CD8-positive, alpha-beta memory T cell (primary cell): Measurements from ENCODE around the gene HOXA7. TPM values are rescaled to one million over a fixed set of nuclear protein-coding genes. Genes with fewer than 3 reads are reported as not detected.
A peak's percentile ranks its signal among the peaks of the same experiment; 100 is the strongest.

Source experiments
- CTCF ChIA-PET: fragments of 350-600 bp; sonication (Branson Sonifier 250); formaldehyde crosslinking; loops from one replicate; lab custom pipeline; 2021; ENCODE audit warnings: antibody characterized with exemption; lab: Charles Lee
- POLR2A ChIA-PET: fragments of 350-600 bp; sonication (Branson Sonifier 250); formaldehyde crosslinking; loops from one replicate; lab custom pipeline; 2021; ENCODE audit warnings: antibody characterized with exemption; lab: Charles Lee
- DNase-seq, 5 donors: peaks; one replicate each; pipeline versions ENCODE4 v3.0.0 to v3.0.0-alpha.2; 2020 to 2022; ENCODE audit warnings: mixed read lengths in 1 of 5
- H3K27ac ChIP-seq: one replicate; pipeline ENCODE4 v1.7.0; 2013; ENCODE audit warnings: low read depth, mild to moderate bottlenecking, low read length, moderate library complexity
- H3K27me3 ChIP-seq: 2 replicates; pipeline ENCODE4 v1.7.0; 2013; ENCODE audit warnings: low read length, mild to moderate bottlenecking; ENCODE audit not compliant: insufficient read depth, poor library complexity, severe bottlenecking
- H3K36me3 ChIP-seq: 2 replicates; pipeline ENCODE4 v1.7.0; 2013; ENCODE audit warnings: mild to moderate bottlenecking, low read length, moderate library complexity; ENCODE audit not compliant: insufficient read depth
- H3K4me1 ChIP-seq: 2 replicates; pipeline ENCODE4 v1.7.0; 2013; ENCODE audit warnings: mild to moderate bottlenecking, low read length, moderate library complexity; ENCODE audit not compliant: insufficient read depth
- H3K4me3 ChIP-seq: 2 replicates; pipeline ENCODE4 v1.7.0; 2013; ENCODE audit warnings: mild to moderate bottlenecking, low read length
- H3K9me3 ChIP-seq: 2 replicates; pipeline ENCODE4 v1.7.0; 2013; ENCODE audit warnings: mild to moderate bottlenecking, low read length
- H3K27ac Mint-ChIP-seq, 8 donors: one replicate each; pipeline ENCODE4 v1.8.0; 2020 to 2021; ENCODE audit warnings: mixed read lengths in 8 of 8, mild to moderate bottlenecking in 6 of 8, inconsistent platforms in 3 of 8, moderate library complexity in 3 of 8
- H3K27me3 Mint-ChIP-seq, 2 donors: one replicate each; pipeline ENCODE4 v1.8.0; 2020 to 2021; ENCODE audit warnings: mixed read lengths in 2 of 2, mild to moderate bottlenecking in 1 of 2, moderate library complexity in 1 of 2
- H3K36me3 Mint-ChIP-seq, 3 donors: one replicate each; pipeline ENCODE4 v1.8.0; 2020 to 2021; ENCODE audit warnings: mixed read lengths in 3 of 3, inconsistent platforms in 1 of 3, mild to moderate bottlenecking in 1 of 3
- H3K4me1 Mint-ChIP-seq, 3 donors: one replicate each; pipeline ENCODE4 v1.8.0; 2020 to 2021; ENCODE audit warnings: mixed read lengths in 3 of 3, inconsistent platforms in 1 of 3, mild to moderate bottlenecking in 1 of 3
- H3K4me3 Mint-ChIP-seq, 7 donors: one replicate each; pipeline ENCODE4 v1.8.0; 2020 to 2021; ENCODE audit warnings: mixed read lengths in 7 of 7, mild to moderate bottlenecking in 6 of 7, moderate library complexity in 4 of 7, inconsistent platforms in 2 of 7
- H3K9me3 Mint-ChIP-seq, 5 donors: one replicate each; pipeline ENCODE4 v1.8.0; 2020 to 2022; ENCODE audit warnings: mixed read lengths in 5 of 5, mild to moderate bottlenecking in 3 of 5, moderate library complexity in 2 of 5, inconsistent platforms in 1 of 5
- polyA plus RNA-seq: library from polyadenylated mRNA; unstranded; fragments of 300-500 nt; fragmentation: Illumina TruSeq; gene quantifications from one replicate; pipeline ENCODE4 v1.2.3, GENCODE V29; 2021
- total RNA-seq, 2 experiments: library from RNA; stranded (reverse); gene quantifications; one replicate each; pipeline ENCODE4 v1.2.3, GENCODE V29; 2021

The HOXA7 gene
- total and polyA plus RNA-seq, 3 experiments from 2014 or later, result not detected

DNA sequence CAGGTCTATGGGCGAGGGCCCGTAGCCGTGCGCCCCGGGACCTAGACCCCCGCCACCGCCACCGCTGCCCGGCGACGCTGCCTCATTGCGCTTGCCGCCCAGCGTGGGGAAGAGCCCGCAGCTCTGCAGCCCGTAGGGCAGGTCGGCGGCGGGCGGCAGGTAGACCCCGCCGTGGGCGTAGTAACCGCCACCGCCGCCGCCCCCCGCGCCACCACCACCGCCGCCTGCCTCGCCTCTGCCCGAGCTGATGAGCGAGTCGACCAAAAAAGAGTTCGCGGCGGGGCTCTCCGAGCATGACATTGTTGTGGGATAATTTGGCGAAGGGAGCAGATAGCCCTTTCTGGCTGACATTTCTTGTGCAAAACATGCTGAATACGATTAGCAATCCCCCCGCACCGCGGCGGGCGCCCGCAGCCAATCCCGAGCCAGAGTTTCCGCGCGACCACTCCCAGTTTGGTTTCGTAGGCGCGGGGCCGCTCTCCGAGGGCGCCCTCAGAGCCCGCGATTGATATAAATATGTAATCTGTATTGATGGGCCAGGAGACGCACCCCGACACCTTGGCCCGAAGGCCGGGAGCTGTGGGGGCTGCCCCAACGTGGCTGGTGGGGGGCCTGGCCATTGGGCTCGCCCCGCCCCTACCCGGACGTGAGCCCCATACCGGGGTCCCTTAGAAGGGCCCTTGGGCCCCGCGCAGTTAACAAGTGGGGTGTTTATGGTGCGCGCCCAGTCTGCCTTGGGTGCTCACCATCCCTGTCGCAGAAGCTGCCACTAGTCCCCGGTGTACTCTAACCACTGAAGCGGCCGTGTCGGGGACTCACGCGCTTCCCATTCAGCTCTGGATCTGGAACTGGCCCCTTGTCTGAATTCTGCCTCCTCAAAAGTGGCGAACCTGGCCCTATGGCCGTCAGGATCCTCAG is 17.7 kb upstream of the HOXA7 start, which contains the start of gene HOXA10:
TSS of gene HOXA10 (minus strand) at position 365 of the 918 bp plus-strand sequence. CDS start at position 351, 14 bp downstream.
- peak within 1 kb of the TSS; percentile 22 for H3K4me3 ChIP-seq

GRCh38 chr7:27173511-27173955 is 17.1 kb upstream of the HOXA7 start:
- H3K4me1 ChIP-seq, result peaks cover 31% of the 10 kb centered on the region
- no peaks in the 10 kb centered on the region for H3K36me3 ChIP-seq
- peak in 1 of 5 donors; percentile 54 for DNase-seq
- POLR2A ChIA-PET, result no interaction called here
- peaks cover 65% of the 10 kb centered on the region for H3K27me3 ChIP-seq
- H3K4me3 Mint-ChIP-seq, result peak overlapping the region in 1 of 7 donors; percentile 22
- H3K4me1 Mint-ChIP-seq, result peaks cover 18 to 32% (median 19%) of the 10 kb centered on the region in 3 donors
- H3K9me3 ChIP-seq, result no peaks in the 10 kb centered on the region
- peaks cover 0 to 15% (median 5%) of the 10 kb centered on the region in 5 donors for H3K9me3 Mint-ChIP-seq
- no peak overlapping the region for H3K27ac ChIP-seq
- H3K4me3 ChIP-seq, result no peak overlapping the region
- CTCF ChIA-PET, result interaction anchor here (1.1 to 4.0 kb wide), 6 partner anchors 9 to 486 kb away, joined by 3 to 26 read pairs (median 4); partner anchors contain the start of gene HOXA11
- H3K27ac Mint-ChIP-seq, result no peak overlapping the region
- peaks cover 61 to 74% of the 10 kb centered on the region in 2 donors for H3K27me3 Mint-ChIP-seq
- H3K36me3 Mint-ChIP-seq, result no peaks in the 10 kb centered on the region

More for the DNA sequence above, 17.7 kb upstream of the HOXA7 start, which contains the start of gene HOXA10:
- ChIA-PET CTCF (interaction anchor here (0.8 to 2.1 kb wide), 3 partner anchors 12 to 24 kb away, joined by 3 to 6 read pairs (median 4); no protein-coding TSS in a partner anchor), POLR2A (no interaction called here)
- H3K27ac Mint-ChIP-seq, result peak within 1 kb of the TSS in 3 of 8 donors; percentile 24 to 65 (median 33)
- H3K9me3 Mint-ChIP-seq, result peaks cover 0 to 13% (median 3%) of the 10 kb centered on the region in 5 donors
- H3K9me3 ChIP-seq, result no peaks in the 10 kb centered on the region
- peaks cover 14 to 28% (median 16%) of the 10 kb centered on the region in 3 donors for H3K4me1 Mint-ChIP-seq
- H3K36me3 ChIP-seq, result no peaks in the 10 kb centered on the region
- H3K4me1 ChIP-seq, result peaks cover 31% of the 10 kb centered on the region
- H3K27me3 ChIP-seq, result peaks cover 65% of the 10 kb centered on the region
- peak within 1 kb of the TSS; percentile 53 to 83 (median 62) for H3K4me3 Mint-ChIP-seq
- peaks cover 60 to 75% of the 10 kb centered on the region in 2 donors for H3K27me3 Mint-ChIP-seq
- DNase-seq, result peak in 1 of 5 donors; percentile 38
- no peaks in the 10 kb centered on the region for H3K36me3 Mint-ChIP-seq
- H3K27ac ChIP-seq, result no peak within 1 kb of the TSS

DNA sequence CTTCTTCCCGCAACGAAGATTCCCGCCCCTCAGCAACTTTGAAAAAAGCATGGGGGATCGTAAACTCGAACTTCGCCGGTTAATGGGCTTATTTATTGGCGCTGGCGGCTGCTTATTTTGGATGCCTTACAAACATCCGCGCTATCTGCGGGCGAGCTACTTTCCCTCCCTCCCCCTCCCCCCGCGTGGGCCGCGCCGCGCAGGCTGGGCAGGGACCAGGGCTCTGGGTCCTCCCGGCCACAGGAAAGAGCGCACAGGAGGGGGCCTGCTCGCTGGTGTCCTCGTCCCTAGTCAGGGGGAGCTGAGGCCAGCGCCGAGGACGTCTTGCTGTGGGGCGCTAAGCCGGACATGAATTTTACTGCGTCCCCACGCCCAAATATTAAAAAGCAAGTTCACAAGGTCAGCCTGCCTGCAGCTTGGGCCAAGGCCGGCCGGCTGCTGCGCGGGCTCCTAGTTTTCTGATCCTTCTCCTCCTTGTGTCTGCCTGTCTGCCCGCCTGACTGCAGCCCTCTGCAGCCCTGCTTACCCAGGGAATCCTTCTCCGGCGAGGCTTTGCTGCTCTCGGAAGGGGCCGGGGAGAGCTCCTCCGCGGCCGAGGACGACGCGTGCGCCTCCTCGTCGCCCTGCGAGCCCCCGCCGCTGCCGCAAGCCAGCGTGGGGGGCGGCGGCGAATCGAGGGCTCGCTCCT is 16.5 kb upstream of the HOXA7 start:
- Histone ChIP-seq H3K4me3 (peak overlapping the region; percentile 22), H3K9me3 (no peaks in the 10 kb centered on the region), H3K4me1 (peaks cover 31% of the 10 kb centered on the region), H3K27ac (no peak overlapping the region), H3K36me3 (no peaks in the 10 kb centered on the region), H3K27me3 (peaks cover 67% of the 10 kb centered on the region)
- peak in 1 of 5 donors; percentile 46 for DNase-seq
- peaks cover 0 to 16% (median 5%) of the 10 kb centered on the region in 5 donors for H3K9me3 Mint-ChIP-seq
- H3K4me3 Mint-ChIP-seq, result peak overlapping the region in 6 of 7 donors; percentile 56 to 86 (median 74)
- POLR2A ChIA-PET, result interaction anchor here (0.8 kb wide), 1 partner anchor 13 kb away, joined by 3 read pairs; no protein-coding TSS in a partner anchor
- peaks cover 63 to 74% of the 10 kb centered on the region in 2 donors for H3K27me3 Mint-ChIP-seq
- peaks cover 19 to 33% (median 22%) of the 10 kb centered on the region in 3 donors for H3K4me1 Mint-ChIP-seq
- CTCF ChIA-PET, result interaction anchor here (0.7 to 4.0 kb wide), 7 partner anchors 10 to 486 kb away, joined by 3 to 26 read pairs (median 4); partner anchors contain the start of genes HOXA11 and HOXA6
- H3K27ac Mint-ChIP-seq, result peak overlapping the region in 2 of 8 donors; percentile 60 to 82
- H3K36me3 Mint-ChIP-seq, result no peaks in the 10 kb centered on the region

DNA sequence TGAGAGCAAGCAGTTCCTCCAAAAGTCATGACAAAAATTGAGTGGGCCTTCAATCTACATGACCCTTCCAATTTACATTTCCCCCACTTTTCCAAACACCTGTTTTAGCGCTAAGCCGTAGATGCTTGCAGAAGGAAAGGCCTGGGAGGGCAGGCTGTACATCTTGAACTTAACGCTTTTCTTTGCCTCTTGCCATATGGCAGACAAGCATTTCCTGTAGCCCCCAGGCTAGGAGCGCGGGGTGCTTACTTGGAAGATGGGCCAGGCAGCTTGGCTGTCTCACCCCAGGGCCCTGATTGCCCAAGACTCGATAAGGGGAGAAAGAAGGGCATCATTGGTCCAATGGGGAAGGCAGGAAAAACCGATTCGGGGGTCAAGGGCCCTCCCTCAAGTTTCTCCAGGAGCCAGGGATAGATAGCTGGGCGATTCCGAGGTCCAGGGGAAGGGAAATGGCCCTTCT is 15.9 kb upstream of the HOXA7 start:
- H3K27ac ChIP-seq, result no peak overlapping the region
- CTCF ChIA-PET, result interaction anchor here (0.7 to 4.0 kb wide), 7 partner anchors 10 to 485 kb away, joined by 3 to 26 read pairs (median 4); partner anchors contain the start of genes HOXA11 and HOXA6
- peak overlapping the region in 3 of 8 donors; percentile 25 to 82 (median 60) for H3K27ac Mint-ChIP-seq

GRCh38 chr7:27171637-27172314 is 15.3 kb upstream of the HOXA7 start:
- peak overlapping the region in 3 of 8 donors; percentile 60 to 82 (median 77) for H3K27ac Mint-ChIP-seq
- POLR2A ChIA-PET, result no interaction called here

More for the DNA sequence above, 15.9 kb upstream of the HOXA7 start:
- DNase-seq, result peak in 1 of 5 donors; percentile 35
- H3K4me3 Mint-ChIP-seq, result peak overlapping the region; percentile 56 to 87 (median 81)
- H3K27me3 ChIP-seq, result peaks cover 74% of the 10 kb centered on the region
- peaks cover 70 to 74% of the 10 kb centered on the region in 2 donors for H3K27me3 Mint-ChIP-seq
- H3K9me3 ChIP-seq, result no peaks in the 10 kb centered on the region
- POLR2A ChIA-PET, result interaction anchor here (0.8 kb wide), 1 partner anchor 14 kb away, joined by 3 read pairs; no protein-coding TSS in a partner anchor
- peaks cover 0 to 16% (median 5%) of the 10 kb centered on the region in 5 donors for H3K9me3 Mint-ChIP-seq
- no peak overlapping the region for H3K4me3 ChIP-seq
- peaks cover 19 to 33% (median 22%) of the 10 kb centered on the region in 3 donors for H3K4me1 Mint-ChIP-seq
- H3K36me3 Mint-ChIP-seq, result no peaks in the 10 kb centered on the region
- H3K4me1 ChIP-seq, result peaks cover 31% of the 10 kb centered on the region
- no peaks in the 10 kb centered on the region for H3K36me3 ChIP-seq

DNA sequence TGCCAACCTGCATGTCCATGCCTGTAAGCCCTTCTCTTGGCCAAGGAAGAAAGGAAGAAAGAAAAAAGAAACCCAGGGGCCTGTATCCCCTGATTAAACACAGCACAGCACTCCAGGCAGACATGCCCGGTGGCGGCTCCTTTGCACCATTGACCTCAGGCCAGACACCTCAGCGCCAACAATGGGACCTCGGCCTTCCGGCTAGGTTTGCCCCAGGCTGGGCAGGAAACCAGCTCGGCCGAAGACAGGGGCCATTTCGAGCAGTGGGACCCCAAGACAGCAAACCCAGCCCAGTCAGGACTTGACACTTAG is 14.8 kb upstream of the HOXA7 start:
- peak overlapping the region in 3 of 8 donors; percentile 12 to 82 (median 77) for H3K27ac Mint-ChIP-seq
- H3K27me3 Mint-ChIP-seq, result peaks cover 77 to 80% of the 10 kb centered on the region in 2 donors
- H3K9me3 Mint-ChIP-seq, result peaks cover 0 to 16% (median 5%) of the 10 kb centered on the region in 5 donors
- peak in 1 of 5 donors; percentile 32 for DNase-seq
- peak overlapping the region in 5 of 7 donors; percentile 7 to 87 (median 63) for H3K4me3 Mint-ChIP-seq
- H3K4me1 Mint-ChIP-seq, result peaks cover 19 to 42% (median 26%) of the 10 kb centered on the region in 3 donors
- Histone ChIP-seq H3K27ac (no peak overlapping the region), H3K27me3 (peaks cover 84% of the 10 kb centered on the region), H3K36me3 (no peaks in the 10 kb centered on the region), H3K9me3 (no peaks in the 10 kb centered on the region), H3K4me3 (no peak overlapping the region), H3K4me1 (peaks cover 37% of the 10 kb centered on the region)
- CTCF ChIA-PET, result interaction anchor here (1.5 to 4.0 kb wide), 3 partner anchors 10 to 21 kb away, joined by 3 to 26 read pairs (median 10); partner anchors contain the start of gene HOXA11
- POLR2A ChIA-PET, result no interaction called here
- H3K36me3 Mint-ChIP-seq, result no peaks in the 10 kb centered on the region

More at GRCh38 chr7:27171637-27172314, 15.3 kb upstream of the HOXA7 start:
- H3K4me1 Mint-ChIP-seq, result peaks cover 19 to 37% (median 24%) of the 10 kb centered on the region in 3 donors
- no peaks in the 10 kb centered on the region for H3K36me3 Mint-ChIP-seq
- H3K9me3 Mint-ChIP-seq, result peaks cover 0 to 16% (median 5%) of the 10 kb centered on the region in 5 donors
- Histone ChIP-seq H3K9me3 (no peaks in the 10 kb centered on the region), H3K27me3 (peaks cover 79% of the 10 kb centered on the region), H3K27ac (no peak overlapping the region), H3K4me3 (no peak overlapping the region), H3K36me3 (no peaks in the 10 kb centered on the region), H3K4me1 (peaks cover 32% of the 10 kb centered on the region)
- H3K4me3 Mint-ChIP-seq, result peak overlapping the region; percentile 56 to 87 (median 81)
- peaks cover 75 to 77% of the 10 kb centered on the region in 2 donors for H3K27me3 Mint-ChIP-seq
- peak in 1 of 5 donors; percentile 40 for DNase-seq
- CTCF ChIA-PET, result interaction anchor here (1.5 to 4.0 kb wide), 3 partner anchors 10 to 21 kb away, joined by 3 to 26 read pairs (median 10); partner anchors contain the start of gene HOXA11
